Globus pallidus (tissue), 1 donor: ENCODE measurements around the gene PEPD.

ENCODE experiments used
- DNase-seq: peaks from one replicate; pipeline ENCODE4 v3.0.0-alpha.2; 2015; ENCODE audit warnings: low spot score

Gene PEPD

DNA sequence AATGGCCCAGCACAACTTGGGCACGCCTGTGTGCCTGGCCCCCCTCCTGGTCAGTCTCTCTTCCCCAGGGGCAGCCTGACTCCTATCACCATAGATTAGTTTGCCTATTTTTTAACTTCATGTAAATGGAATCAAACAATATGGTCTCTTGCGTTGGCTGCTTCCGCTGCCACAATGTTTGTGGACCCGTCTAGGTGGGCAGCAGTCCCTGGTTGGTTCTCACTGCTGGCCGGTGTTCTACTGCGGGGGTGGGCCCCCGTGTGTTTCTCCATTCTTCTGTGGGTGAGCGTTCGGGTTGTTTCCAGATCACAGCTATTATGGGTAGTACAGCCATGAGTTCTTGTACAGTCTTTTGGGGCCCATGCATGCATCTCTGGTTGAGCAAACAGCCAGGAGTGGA is 100.8 kb downstream of the PEPD start:
- DNase-seq, result no peak

DNA sequence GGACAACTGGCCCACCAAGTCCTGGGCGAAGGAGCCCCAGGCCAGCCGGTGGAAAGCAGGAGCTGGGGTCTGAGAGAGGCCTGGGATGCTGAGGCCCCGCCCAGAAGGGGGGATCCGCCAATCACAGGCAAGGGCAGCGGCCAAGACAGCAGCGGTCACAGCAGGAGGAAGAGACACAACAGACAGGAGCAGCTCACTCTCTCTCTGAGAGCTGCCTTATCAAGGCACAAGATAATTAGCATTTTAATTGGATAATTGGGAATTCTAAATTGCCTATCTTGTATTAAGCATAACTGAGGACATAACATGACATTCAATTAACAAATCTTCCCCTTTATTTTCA is 101.8 kb downstream of the PEPD start:
- no peak for DNase-seq

DNA sequence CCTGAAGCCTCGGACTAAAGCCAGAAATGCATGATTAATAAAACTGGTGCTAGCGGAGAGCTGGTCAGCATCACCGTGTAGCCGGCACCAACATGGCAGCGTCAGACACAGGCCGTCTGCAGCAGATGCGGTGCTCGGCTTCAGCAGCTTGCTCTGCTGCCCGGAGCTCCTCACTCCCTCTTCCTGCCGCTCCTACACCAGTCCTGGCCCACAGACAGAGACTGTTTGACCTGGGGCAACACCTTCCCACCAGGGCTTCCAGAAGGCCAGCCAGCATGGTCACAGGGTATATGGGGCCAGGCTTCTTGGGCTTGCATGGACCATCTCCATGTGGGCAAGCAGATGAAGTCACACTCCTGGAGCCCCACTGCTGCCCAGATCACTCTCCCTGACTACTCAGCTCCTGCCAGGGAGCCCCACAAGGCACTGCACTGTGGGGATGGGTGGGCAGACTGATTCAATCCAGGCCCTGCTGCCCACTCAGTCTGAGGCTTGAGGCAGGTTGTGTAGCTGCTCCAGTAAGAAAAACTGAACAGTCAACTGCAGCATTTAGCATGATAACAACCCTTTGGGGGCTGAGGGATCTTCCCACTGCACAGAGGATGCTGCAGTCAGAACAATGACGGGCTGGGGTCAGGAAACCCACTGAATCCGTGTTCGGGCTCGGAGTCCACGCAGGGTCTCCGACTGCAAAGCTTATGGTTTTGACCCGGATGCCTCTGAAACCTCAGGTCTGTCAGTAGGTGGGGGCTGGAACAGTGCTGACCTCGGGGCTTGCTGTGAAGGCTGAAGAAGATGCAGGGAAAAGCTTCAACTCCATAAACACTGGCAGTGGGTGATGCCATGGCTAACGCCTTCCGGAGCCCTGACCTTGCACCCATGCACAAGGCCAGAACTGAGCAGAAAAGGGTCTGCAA is 102.5 kb downstream of the PEPD start:
- no peak for DNase-seq

DNA sequence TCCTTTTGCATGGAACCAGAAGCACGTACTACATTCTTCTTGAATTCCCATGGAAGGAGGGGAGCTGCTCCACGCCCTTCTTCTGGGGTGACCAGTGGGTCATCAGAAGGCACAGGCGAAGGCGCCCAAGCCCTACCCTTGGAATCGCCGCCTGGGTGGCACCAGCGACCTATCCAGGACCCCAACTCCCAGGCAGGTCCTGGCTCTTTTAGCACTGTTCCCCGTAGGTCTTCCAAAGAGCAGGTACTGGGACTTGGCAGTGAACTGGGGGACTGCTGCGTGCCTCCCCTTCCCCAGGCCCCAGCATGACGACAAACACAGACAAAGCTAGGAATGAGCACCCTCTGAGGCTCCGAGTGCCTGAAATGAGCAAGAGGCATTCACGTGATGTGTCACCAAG is 103.1 kb downstream of the PEPD start:
- no peak for DNase-seq

DNA sequence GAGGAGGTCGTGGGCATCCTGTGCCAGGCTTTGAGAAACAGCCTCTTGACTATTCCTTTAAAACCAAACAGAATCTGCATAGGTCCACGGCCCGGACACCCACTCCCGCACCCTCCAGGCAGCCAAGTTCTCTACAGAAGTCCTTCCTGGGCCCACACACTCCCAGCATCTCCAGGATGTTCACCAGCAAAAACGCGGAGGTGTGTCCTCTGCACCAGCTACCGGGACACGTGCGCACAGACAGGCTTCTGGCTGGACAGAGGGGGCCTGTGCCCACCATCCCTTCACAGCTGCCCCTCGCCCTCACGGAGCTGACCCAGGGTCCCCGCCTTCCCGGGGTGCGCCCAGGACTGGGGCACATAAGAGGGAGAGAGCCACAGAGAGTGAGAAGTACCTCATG is 103.8 kb downstream of the PEPD start:
- no peak for DNase-seq

DNA sequence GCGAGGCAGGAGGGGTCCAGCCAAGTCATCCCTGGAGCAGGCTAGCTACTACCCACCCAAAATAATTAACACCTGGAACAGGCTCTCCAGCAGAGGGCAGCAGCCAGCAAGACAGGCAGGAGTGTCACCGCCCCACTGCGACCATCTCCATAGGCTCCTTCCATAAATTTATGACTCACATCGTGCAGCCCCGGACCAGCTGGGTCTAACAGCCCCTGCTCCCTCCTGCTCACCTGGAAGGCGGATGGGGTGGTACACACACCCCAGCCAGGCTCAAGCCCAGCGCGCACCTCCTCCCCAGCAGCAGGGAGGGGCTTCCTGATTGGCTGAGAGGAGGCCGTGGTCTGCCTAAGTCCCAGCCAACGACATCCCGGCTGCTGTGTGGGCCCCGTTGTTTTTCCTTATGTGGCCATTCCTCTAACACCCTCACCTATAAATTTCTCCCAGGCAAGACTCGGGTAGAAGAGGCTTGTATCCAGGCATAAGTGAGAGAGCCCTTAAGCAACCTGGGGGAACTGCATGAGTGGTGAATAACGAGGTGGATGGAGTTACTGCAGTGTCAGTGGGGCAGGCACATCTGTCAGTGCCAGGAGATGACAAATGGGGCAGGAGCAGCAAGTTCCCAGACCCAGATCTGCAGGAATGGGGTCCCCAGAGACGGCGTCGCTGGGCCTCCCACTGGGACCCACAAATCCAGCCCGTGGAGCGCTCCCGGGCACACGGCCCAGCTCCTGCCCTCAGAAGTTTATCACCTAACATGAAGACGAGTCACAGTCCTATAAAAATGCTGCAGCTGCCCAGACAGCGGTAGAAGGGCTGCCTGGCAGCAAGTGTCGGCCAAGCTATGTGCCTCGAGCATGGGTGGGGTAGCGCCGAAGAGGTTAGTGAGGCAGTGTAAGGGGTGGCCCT is 105.0 kb downstream of the PEPD start:
- no peak for DNase-seq

DNA sequence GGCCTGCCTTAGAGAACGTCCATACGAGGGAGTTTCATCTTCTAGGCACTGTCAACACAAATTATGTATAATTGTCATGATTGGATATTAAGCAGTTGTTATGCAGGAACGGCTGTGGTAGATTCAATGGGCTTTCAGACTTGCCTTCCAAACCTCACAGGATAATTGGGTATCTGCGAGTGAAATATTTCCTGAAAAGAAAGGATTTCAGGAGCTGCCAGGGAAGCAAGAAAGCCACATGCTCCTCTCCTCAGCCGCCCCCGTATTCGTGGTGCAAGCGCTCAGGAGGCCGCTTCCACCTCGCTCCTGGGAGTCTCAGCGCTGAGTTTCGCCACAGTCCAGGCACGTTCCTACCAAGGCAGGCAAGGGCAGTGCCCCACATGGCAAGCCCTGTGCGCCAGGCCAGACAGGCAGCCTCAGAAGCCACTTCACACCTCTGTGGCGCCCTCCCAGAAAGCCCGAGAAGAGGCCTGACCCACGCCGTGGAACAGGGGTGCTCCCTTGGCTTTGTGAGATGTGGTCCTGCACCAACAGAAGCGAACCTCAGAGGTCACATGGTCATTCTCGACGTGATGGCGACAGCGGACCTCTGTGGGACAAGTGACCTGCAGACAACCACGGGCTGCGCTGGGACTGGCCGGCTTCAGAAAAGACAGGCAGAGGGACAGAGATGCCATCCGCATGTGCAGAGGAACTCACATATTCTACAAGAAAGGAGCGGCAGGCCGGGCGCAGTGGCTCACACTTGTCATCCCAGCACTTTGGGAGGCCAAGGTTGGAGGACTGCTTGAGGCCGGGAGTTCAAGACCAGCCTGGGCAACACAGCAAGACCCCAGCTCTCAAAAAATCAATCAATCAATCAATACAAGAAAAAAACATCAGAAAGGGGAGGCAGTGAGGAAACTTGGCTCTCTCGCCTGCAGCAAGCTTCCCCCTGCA is 106.7 kb downstream of the PEPD start:
- no peak for DNase-seq

DNA sequence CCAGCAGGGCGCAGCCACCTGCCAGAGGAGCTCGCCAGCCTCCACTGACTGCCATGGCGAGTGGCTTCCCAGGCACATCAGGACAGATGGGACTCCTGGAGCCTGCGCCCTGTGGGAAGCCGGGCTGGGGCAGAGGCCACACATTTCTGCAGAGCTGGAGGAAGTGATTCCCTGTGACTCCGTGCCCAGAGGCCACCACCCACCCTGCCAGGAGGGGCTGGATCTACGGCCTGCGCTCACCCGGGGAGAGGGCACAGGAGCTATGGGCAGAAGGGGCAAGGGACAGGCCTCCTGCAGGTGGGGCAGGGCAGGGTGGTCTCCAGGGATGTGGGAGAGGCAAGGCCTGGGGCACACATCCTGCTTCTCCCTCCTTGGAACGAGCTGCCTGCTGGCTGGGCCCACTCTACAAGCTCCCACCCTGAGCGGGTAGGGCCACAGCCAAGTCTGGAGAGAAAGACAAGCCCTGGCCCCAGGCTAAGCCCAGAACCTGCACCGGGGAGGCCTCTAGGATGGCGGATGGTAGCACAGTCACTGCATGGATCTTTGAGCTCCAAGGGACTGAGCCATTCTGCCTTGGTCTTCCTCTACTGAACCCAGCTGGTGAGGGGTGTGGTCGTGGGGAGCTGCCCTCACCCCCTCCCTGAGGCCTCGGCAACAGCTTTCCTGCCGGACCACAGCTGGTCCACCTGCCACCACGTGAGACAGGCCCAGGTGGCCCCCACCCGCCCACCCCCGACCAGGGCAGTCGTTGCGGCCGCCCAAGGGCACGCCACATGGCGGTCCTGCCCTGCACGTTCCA is 107.5 kb downstream of the PEPD start:
- no peak for DNase-seq

DNA sequence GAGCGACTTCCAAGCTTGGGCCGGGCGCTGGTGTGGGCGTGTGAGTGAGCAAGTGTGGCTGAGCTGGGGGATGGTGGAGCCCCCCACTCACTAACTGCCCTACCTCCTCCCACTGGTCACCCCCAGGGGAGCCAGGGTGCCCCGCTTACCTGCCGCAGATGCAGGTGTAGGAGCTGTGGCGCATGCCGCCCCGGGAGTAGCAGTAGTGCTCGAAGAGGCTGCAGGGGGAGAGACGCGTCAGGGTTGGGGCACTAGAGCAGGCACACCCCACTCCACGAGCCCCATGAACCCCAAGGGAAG is 108.2 kb downstream of the PEPD start:
- no peak for DNase-seq

DNA sequence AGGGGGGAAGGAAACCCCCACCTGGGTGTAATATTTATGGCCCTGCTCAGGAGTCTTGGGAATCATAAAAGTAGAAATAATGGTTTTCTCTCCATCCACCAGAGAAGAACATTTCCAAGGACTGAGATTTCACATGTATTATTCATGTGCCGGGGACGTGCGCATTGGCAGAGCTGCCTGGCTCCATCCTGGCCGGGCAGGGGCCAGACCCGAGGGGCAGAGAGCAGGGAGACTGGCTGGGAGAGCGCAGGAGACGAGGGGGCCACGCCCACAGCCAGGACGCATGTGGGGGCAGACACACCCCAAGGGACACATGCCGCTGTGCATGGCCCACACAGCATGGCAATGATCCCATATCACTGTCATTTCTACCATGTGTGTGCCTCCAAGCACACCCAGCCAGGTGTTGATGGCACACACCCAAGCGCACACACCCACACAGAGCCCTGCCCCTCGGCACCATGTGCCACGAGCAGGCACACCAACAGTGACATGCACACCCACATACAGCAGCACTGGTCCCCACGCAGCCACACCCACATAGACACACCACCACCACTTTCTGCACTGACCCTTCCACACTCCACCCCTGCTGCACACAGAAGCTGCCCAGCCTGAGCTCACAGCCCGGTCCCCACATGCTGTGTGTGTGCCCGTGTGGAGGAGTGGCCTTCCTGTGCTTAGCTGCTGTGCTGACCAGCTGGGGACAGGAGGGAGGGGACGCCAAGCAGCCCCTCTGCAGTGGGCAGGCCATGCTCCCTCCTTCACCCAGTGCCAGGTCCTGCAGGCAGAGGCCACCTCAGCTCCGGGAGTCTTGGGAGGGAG is 108.8 kb downstream of the PEPD start:
- no peak for DNase-seq

DNA sequence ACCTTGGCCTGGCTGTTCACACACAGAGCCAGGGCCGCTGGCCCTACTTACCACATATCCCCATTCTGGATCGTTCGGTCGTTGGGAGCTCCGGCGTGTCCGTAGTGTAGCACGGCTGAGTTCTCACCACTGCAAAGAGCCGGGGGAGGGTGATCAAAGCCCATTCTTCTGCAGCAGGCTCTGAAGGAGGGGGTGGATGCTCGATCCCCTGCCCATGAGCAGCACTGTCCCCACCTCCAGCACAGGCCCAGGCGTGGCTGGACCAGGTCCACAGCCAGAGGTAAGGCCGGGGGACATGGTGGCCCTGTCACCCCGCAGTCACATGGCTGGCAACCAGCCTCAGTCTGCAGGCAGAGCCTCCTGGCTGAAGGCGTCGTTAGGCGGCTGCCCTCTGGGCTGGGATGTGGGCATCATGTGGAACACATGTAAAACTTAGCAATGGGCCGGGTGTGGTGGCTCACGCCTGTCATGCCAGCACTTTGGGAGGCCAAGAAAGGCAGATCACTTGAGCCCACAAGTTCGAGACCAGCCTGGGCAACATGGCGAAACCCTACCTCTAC is 109.9 kb downstream of the PEPD start:
- no peak for DNase-seq

DNA sequence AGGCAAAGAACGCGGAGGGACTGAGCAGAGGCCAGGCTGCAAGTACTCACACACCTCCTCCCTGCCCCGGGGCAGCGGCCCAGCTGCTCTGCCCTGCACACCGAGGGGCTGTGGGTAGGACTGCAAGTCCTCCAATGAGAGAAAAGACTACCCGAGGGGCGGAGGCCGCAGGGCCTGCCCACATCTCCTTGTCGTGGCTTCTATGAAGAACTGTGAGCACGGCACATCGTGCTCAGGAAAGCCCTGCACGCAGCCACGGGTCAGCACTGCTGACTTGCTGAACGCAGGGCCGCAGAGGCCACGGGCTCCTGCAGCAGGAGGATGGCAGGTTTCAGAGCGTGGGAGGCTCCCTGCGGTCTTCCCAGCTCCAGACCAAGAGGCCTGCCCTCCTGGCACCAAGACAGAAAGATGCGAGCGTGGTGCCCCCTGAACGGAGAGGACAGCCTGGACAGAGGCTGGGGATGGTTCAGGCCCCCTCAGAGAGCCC is 110.6 kb downstream of the PEPD start:
- DNase-seq, result no peak

DNA sequence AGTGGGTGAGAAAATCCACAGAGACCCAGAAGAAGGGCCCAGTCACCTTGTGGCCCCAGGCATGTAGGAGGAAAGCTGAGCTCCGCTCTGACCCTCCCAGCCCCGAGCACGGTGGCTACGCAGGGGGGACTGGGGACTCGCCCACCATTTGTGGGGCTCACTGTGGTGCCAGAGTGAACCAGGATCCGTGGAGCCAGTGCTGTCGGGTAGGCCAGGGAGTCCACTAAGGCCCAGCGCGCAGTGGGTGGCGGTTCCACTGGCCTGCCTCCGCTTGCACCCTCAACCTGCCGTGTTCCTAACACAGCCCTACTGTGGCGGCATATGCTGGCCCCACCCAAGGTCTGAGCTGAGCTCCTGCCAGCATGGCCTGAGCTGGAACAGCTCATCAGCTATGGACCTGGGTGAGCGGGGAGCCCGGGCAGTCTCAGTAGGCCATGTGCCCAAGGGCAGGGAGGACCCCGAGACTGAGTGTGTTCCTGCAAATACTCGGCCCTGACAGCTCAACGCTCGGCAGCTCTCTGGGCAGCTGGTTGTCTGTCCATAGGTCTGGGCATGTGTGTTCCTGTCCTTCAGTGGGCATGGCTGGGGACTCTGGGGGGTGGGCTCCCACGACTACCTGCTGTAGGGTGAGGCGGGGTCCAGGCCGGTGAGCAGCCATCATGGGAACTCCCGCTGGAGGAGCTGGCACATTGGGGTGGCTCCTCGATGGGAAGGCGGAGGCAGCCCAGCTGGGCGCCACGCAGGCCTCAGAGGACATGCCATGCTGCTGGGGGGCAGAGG is 111.5 kb downstream of the PEPD start:
- DNase-seq, result no peak

DNA sequence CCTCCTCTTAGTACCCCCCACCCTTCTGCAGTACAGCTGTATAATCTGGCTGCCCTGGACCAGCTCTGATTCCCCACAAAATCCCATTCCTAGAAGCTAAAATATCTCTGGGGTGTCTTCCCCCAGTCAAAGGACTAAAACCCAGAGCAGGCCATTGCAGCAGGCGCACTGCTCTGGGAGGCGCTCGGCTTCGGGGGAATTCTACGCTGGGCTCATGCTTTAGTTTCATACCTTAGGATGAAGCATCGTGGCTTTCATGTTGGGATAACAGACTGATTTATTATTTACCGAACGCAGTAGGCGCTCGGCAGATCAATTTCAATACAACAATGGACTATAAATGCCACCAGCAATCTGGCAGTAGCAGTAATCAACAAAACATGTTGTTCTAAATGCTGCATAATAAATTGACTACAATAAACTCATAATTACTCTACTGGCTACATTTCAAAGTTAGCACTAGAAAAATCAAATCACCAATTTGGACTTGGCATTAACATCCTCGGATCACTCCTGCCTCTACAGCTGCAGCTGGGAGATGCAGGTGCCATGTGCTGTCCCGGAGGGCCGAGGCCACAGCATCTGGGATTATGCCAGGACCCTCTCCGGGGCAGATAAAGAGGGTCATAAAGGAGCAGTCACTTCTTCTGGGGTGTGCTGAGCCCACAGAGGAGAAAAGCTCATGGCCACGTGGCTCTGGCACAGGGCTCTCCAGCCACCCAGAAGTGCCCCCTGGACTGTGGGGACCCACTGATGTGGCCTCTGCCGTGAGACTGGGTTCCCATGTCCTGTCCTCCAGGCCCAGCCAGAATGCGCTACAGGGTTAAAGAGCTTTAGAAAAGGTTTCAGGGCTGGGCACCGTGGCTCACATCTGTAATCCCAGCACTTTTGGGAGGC is 112.8 kb downstream of the PEPD start:
- DNase-seq, result no peak

DNA sequence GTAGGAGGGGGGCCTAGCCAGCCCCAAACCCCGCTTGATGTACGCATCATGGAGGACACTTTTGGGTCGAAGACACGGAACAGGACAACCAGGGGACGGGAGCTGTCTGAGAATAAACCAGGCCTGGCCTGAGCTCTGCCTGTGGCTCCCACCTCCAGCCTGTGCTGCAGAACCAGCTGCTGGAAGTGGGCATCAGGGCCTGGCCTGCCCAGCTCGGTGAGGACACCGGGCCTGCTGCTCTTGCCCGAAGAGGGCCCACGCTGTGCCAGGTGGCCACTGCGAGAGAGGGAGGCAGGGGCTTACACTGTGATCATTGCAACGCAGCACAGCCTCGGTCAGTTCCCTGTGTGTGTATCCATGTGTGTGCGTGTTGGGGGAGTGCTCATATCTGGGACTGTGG is 113.5 kb downstream of the PEPD start:
- DNase-seq, result no peak

DNA sequence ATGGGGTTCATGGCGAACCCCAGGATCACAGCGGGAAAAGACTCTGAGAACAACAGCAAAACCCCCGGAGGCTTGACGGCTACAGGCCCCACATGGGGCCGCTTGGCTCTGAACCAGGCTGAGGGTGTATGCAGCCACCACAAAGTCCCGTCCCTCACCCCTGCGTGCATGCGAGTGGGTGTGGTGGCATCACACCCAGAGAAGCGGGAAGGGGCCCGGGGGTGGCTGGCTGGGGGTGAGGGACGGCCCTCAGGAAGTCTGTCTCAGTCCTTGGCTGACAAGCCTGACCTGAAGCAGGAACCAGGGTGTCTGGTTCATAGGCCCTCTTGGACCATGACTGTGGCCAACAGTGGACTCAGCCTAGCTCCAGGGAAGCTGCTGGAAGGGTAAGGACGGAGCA is 113.9 kb downstream of the PEPD start:
- no peak for DNase-seq

DNA sequence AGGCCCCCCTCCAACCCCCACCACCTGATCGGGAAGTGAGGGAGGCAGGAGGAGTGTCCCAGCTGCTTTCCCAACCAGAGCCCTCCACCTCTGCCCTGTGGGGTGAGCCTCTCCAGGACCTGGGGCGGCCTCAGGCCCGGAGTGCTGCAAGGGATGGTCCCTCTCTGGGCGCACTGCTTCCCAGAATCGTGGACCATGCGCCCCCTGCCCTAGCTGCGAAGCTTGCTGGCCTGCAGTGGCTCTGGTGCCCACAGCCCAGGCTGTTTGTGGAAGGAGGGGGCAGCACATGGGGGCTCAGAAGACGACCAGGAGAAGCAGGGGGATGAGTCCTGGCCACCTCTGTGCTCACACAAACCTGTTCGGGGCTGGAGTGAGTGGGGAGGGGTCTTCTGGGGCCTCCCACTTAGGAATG is 114.4 kb downstream of the PEPD start:
- DNase-seq, result no peak

DNA sequence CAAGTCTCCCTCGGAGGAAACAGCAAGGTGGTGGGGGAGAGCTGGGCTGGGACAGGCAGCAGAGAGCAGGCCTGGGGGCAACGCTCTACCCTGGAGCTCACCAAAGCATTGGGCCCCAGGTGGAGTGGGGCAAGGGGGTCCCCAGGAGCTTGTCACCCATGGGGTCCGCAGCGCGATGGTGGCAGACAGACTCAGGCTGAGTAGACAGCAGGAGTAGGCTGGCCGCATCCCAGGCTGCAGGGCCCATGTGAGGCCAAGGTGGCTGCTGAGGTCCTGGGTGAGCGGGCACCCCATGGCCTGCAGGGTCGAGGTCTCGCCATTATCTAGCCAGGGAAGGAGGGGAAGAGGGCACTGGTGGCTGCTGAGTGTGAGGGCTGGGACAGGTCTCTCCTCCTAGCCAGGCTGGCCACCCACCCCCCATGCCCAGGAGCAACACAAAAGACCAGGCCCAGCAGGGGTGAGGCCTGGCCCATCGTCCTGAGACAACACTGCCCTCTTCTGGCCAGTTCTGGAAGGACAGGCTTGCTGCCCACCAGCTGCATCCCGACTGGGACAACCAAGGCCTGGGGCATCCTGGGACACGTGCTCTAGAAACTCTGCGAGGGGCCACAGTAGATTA is 115.0 kb downstream of the PEPD start:
- DNase-seq, result peak; percentile 40
